Endodermal cell (in vitro differentiated cells): Measurements from ENCODE around the gene DGKD. TPM values are rescaled to one million over a fixed set of nuclear protein-coding genes. Genes with fewer than 3 reads are reported as not detected.

ENCODE experiments used
- DNase-seq: peaks from one replicate; pipeline ENCODE4 v3.0.0-alpha.2; 2017
- H3K27ac ChIP-seq: 2 replicates; pipeline ENCODE4 v1.5.1; 2013; ENCODE audit warnings: mild to moderate bottlenecking, low read depth, low read length, moderate library complexity
- H3K27me3 ChIP-seq: 2 replicates; pipeline ENCODE4 v1.6.1; 2013; ENCODE audit warnings: mild to moderate bottlenecking, low read length, moderate library complexity; ENCODE audit not compliant: insufficient read depth, control insufficient read depth, poor library complexity, severe bottlenecking
- H3K36me3 ChIP-seq: 2 replicates; pipeline ENCODE4 v1.7.0; 2013; ENCODE audit warnings: mild to moderate bottlenecking, low read length, moderate library complexity; ENCODE audit not compliant: control insufficient read depth, insufficient read depth
- H3K4me1 ChIP-seq: one replicate; pipeline ENCODE4 v1.7.0; 2013; ENCODE audit warnings: low read length; ENCODE audit not compliant: control insufficient read depth, insufficient read depth
- H3K4me3 ChIP-seq: 2 replicates; pipeline ENCODE4 v1.5.1; 2013; ENCODE audit warnings: mild to moderate bottlenecking, low read length, moderate library complexity
- H3K9ac ChIP-seq: 2 replicates; pipeline ENCODE4 v1.6.1; 2013; ENCODE audit warnings: mild to moderate bottlenecking, low read length, moderate library complexity; ENCODE audit not compliant: poor library complexity, severe bottlenecking; ENCODE audit errors: extremely low read depth
- H3K9me3 ChIP-seq: 2 replicates; pipeline ENCODE4 v1.6.1; 2013; ENCODE audit warnings: mild to moderate bottlenecking, low read length, moderate library complexity; ENCODE audit not compliant: control insufficient read depth
- H3K27ac Mint-ChIP-seq: 2 replicates; pipeline ENCODE4 v1.8.0; 2020; ENCODE audit warnings: mixed read lengths
- H3K27me3 Mint-ChIP-seq: 2 replicates; pipeline ENCODE4 v1.8.0; 2021; ENCODE audit warnings: mild to moderate bottlenecking, mixed read lengths; ENCODE audit not compliant: insufficient read depth
- H3K36me3 Mint-ChIP-seq: 2 replicates; pipeline ENCODE4 v1.8.0; 2020; ENCODE audit warnings: low read depth, mixed read lengths
- H3K4me1 Mint-ChIP-seq: 2 replicates; pipeline ENCODE4 v1.8.0; 2020; ENCODE audit warnings: mixed read lengths
- H3K4me3 Mint-ChIP-seq: 2 replicates; pipeline ENCODE4 v1.8.0; 2020; ENCODE audit warnings: mild to moderate bottlenecking, moderate library complexity, mixed read lengths
- H3K9me3 Mint-ChIP-seq: 2 replicates; pipeline ENCODE4 v1.8.0; 2020; ENCODE audit warnings: mild to moderate bottlenecking, mixed read lengths
- CTCF ChIP-seq: fragments of 200-600 bp; sonication (generic); conservative IDR thresholded peaks from 2 replicates; pipeline ENCODE4 v1.5.0; 2021; ENCODE audit warnings: antibody characterized with exemption, mild to moderate bottlenecking
- WGBS, 2 experiments: methylation state at CpG; one replicate each; pipeline versions ENCODE4 v1.1.5 to v1.1.7; 2013; ENCODE audit warnings: missing lambda C conversion rate in 2 of 2, mixed read lengths in 1 of 2; ENCODE audit not compliant: insufficient coverage in 1 of 2, insufficient read length in 1 of 2; 5-methylcytosine and 5-hydroxymethylcytosine counted together
- total RNA-seq, 2 donors: library from RNA; stranded (reverse); fragmentation: NEBNext Ultra II Directional in 1 of 2; extraction: Animal tissue kit (Norgen Biotek cat#: 25700) in 1 of 2; gene quantifications; 2 replicates in 1 of 2; 3 replicates in 1 of 2; pipeline ENCODE4 v1.2.1, GENCODE V29; 2021

DGKD gene
- total RNA-seq, 2 donors from 2014 or later, result 39.2 to 46.9 TPM

GRCh38 chr2:233311241-233311926 is 42.9 kb upstream of the DGKD start:
- Mint-ChIP-seq H3K27me3 (no peaks in the 10 kb centered on the region), H3K36me3 (no peaks in the 10 kb centered on the region), H3K4me3 (no peak overlapping the region), H3K4me1 (no peaks in the 10 kb centered on the region), H3K9me3 (no peaks in the 10 kb centered on the region), H3K27ac (no peak overlapping the region)
- Histone ChIP-seq H3K4me3 (no peak overlapping the region), H3K4me1 (no peaks in the 10 kb centered on the region), H3K27me3 (no peaks in the 10 kb centered on the region), H3K36me3 (no peaks in the 10 kb centered on the region), H3K27ac (no peak overlapping the region), H3K9ac (no peak overlapping the region), H3K9me3 (no peaks in the 10 kb centered on the region)
- 98 to 100% methylated on average over 3 to 9 of the region's 11 CpGs for WGBS, 2 experiments
- peak; percentile 41 for TF ChIP-seq CTCF
- DNase-seq, result no peak

GRCh38 chr2:233312874-233313273 is 41.4 kb upstream of the DGKD start:
- Mint-ChIP-seq H3K36me3 (no peaks in the 10 kb centered on the region), H3K27me3 (no peaks in the 10 kb centered on the region), H3K9me3 (no peaks in the 10 kb centered on the region), H3K4me3 (no peak overlapping the region), H3K4me1 (no peaks in the 10 kb centered on the region), H3K27ac (no peak overlapping the region)
- Histone ChIP-seq H3K9ac (no peak overlapping the region), H3K27me3 (no peaks in the 10 kb centered on the region), H3K27ac (no peak overlapping the region), H3K36me3 (no peaks in the 10 kb centered on the region), H3K9me3 (no peaks in the 10 kb centered on the region), H3K4me1 (no peaks in the 10 kb centered on the region), H3K4me3 (no peak overlapping the region)
- WGBS, 2 experiments, result 90% methylated on average over 2 to 8 of the region's 8 CpGs
- DNase-seq, result peak; percentile 36
- TF ChIP-seq CTCF, result no peak

- Histone ChIP-seq H3K27ac (no peak overlapping the region), H3K4me3 (no peak overlapping the region), H3K36me3 (no peaks in the 10 kb centered on the region), H3K27me3 (no peaks in the 10 kb centered on the region), H3K9me3 (no peaks in the 10 kb centered on the region), H3K9ac (no peak overlapping the region), H3K4me1 (no peaks in the 10 kb centered on the region)
- no peak for DNase-seq
- H3K4me1 Mint-ChIP-seq, result no peaks in the 10 kb centered on the region
- no peaks in the 10 kb centered on the region for H3K9me3 Mint-ChIP-seq
- WGBS, 2 experiments, result 91 to 92% methylated on average over 14 to 20 of the region's 20 CpGs
- H3K27me3 Mint-ChIP-seq, result no peaks in the 10 kb centered on the region
- peak; percentile 35 for TF ChIP-seq CTCF
- H3K36me3 Mint-ChIP-seq, result no peaks in the 10 kb centered on the region
- H3K4me3 Mint-ChIP-seq, result no peak overlapping the region
- no peak overlapping the region for H3K27ac Mint-ChIP-seq
These were observed 39.9 kb upstream of the DGKD start for GRCh38 chr2:233314180-233314925.
